ENCODE measurements around the gene FGF22. TPM values are rescaled to one million over a fixed set of nuclear protein-coding genes. Genes with fewer than 3 reads are reported as not detected.
"Not testable (repeated sequence)": the region's sequence is repeated elsewhere in the genome, so short reads cannot be mapped to it uniquely, and the experiment has no call there.

The FGF22 gene
- total and polyA plus RNA-seq, 2 donors, result 0.25 TPM; not detected in 1

- Histone ChIP-seq H3K4me3 (ENCODE audit: low read length in 2 of 2) (peak overlapping the region; percentile 66 to 95), H3K36me3 (ENCODE audit: control insufficient read depth in 2 of 2, insufficient read depth in 2 of 2, low read length in 1 of 2) (peaks cover 21 to 26% of the 10 kb centered on the region in 2 donors), H3K27ac (ENCODE audit: low read depth in 1 of 2, low read length in 1 of 2) (peak overlapping the region; percentile 82 to 89), H3K27me3 (ENCODE audit: control insufficient read depth in 2 of 2, insufficient read depth in 1 of 2, low read length in 1 of 2) (no peaks in the 10 kb centered on the region), H3K4me1 (ENCODE audit: control insufficient read depth in 2 of 2, insufficient read depth in 2 of 2, low read length in 2 of 2) (peaks cover 25 to 40% of the 10 kb centered on the region in 2 donors), H3K9me3 (ENCODE audit: control insufficient read depth in 2 of 2, insufficient read depth in 1 of 2, low read length in 1 of 2) (peaks cover 0 to 12% of the 10 kb centered on the region in 2 donors)
- WGBS, result 40% methylated on average over 20 of the region's 20 CpGs
- DNase-seq (ENCODE audit: low read depth in 6 of 9, low spot score in 9 of 9), result no peak
Measured at GRCh38 chr19:660793-661426, 21.2 kb downstream of the FGF22 start.

GRCh38 chr19:661427-662196 is 21.9 kb downstream of the FGF22 start:
- WGBS, result 4% methylated on average over 31 of the region's 31 CpGs
- Histone ChIP-seq H3K4me3 (ENCODE audit: low read length in 2 of 2) (peak overlapping the region; percentile 66 to 95), H3K36me3 (ENCODE audit: control insufficient read depth in 2 of 2, insufficient read depth in 2 of 2, low read length in 1 of 2) (peaks cover 21 to 26% of the 10 kb centered on the region in 2 donors), H3K9me3 (ENCODE audit: control insufficient read depth in 2 of 2, insufficient read depth in 1 of 2, low read length in 1 of 2) (peaks cover 0 to 12% of the 10 kb centered on the region in 2 donors), H3K4me1 (ENCODE audit: control insufficient read depth in 2 of 2, insufficient read depth in 2 of 2, low read length in 2 of 2) (peaks cover 25 to 40% of the 10 kb centered on the region in 2 donors), H3K27me3 (ENCODE audit: control insufficient read depth in 2 of 2, insufficient read depth in 1 of 2, low read length in 1 of 2) (no peaks in the 10 kb centered on the region), H3K27ac (ENCODE audit: low read depth in 1 of 2, low read length in 1 of 2) (peak overlapping the region; percentile 82 to 89)
- DNase-seq (ENCODE audit: low read depth in 6 of 9, low spot score in 9 of 9), result peak in 3 of 9 donors; percentile 39 to 72 (median 41)

- Histone ChIP-seq H3K27me3 (ENCODE audit: control insufficient read depth in 2 of 2, insufficient read depth in 1 of 2, low read length in 1 of 2) (no peaks in the 10 kb centered on the region), H3K9me3 (ENCODE audit: control insufficient read depth in 2 of 2, insufficient read depth in 1 of 2, low read length in 1 of 2) (peaks cover 0 to 18% of the 10 kb centered on the region in 2 donors), H3K4me3 (ENCODE audit: low read length in 2 of 2) (peak overlapping the region; percentile 66 to 95), H3K36me3 (ENCODE audit: control insufficient read depth in 2 of 2, insufficient read depth in 2 of 2, low read length in 1 of 2) (peaks cover 16 to 20% of the 10 kb centered on the region in 2 donors), H3K4me1 (ENCODE audit: control insufficient read depth in 2 of 2, insufficient read depth in 2 of 2, low read length in 2 of 2) (peaks cover 25 to 40% of the 10 kb centered on the region in 2 donors), H3K27ac (ENCODE audit: low read depth in 1 of 2, low read length in 1 of 2) (peak overlapping the region; percentile 82 to 89)
- WGBS, result under 1% methylated on average over 81 of the region's 81 CpGs
- DNase-seq (ENCODE audit: low read depth in 6 of 9, low spot score in 9 of 9), result peak in 5 of 9 donors; percentile 40 to 79 (median 54)
Measured at GRCh38 chr19:662207-662961, 22.7 kb downstream of the FGF22 start.

GRCh38 chr19:662962-663681 is 23.4 kb downstream of the FGF22 start, which contains the start of gene RNF126:
TSS of gene RNF126 (minus strand) at chr19:663214. CDS start at chr19:663121, 93 bp downstream.
- peak within 1 kb of the TSS; percentile 82 to 89 for H3K27ac ChIP-seq (ENCODE audit: low read depth in 1 of 2, low read length in 1 of 2)
- H3K4me3 ChIP-seq (ENCODE audit: low read length in 2 of 2), result peak within 1 kb of the TSS; percentile 66 to 95
- peak in 7 of 9 donors; percentile 71 to 92 (median 82) for DNase-seq (ENCODE audit: low read depth in 6 of 9, low spot score in 9 of 9)
- H3K4me1 ChIP-seq (ENCODE audit: control insufficient read depth in 2 of 2, insufficient read depth in 2 of 2, low read length in 2 of 2), result peaks cover 25 to 40% of the 10 kb centered on the region in 2 donors
- peaks cover 0 to 3% of the 10 kb centered on the region in 2 donors for H3K27me3 ChIP-seq (ENCODE audit: control insufficient read depth in 2 of 2, insufficient read depth in 1 of 2, low read length in 1 of 2)
- H3K9me3 ChIP-seq (ENCODE audit: control insufficient read depth in 2 of 2, insufficient read depth in 1 of 2, low read length in 1 of 2), result peaks cover 0 to 23% of the 10 kb centered on the region in 2 donors
- WGBS, result 1% methylated on average over 97 of the region's 97 CpGs
- H3K36me3 ChIP-seq (ENCODE audit: control insufficient read depth in 2 of 2, insufficient read depth in 2 of 2, low read length in 1 of 2), result peaks cover 9 to 12% of the 10 kb centered on the region in 2 donors

GRCh38 chr19:663682-664117 is 24.0 kb downstream of the FGF22 start:
- H3K4me3 ChIP-seq (ENCODE audit: low read length in 2 of 2), result peak overlapping the region; percentile 46 to 95
- peaks cover 0 to 3% of the 10 kb centered on the region in 2 donors for H3K27me3 ChIP-seq (ENCODE audit: control insufficient read depth in 2 of 2, insufficient read depth in 1 of 2, low read length in 1 of 2)
- H3K9me3 ChIP-seq (ENCODE audit: control insufficient read depth in 2 of 2, insufficient read depth in 1 of 2, low read length in 1 of 2), result peaks cover 0 to 27% of the 10 kb centered on the region in 2 donors
- H3K4me1 ChIP-seq (ENCODE audit: control insufficient read depth in 2 of 2, insufficient read depth in 2 of 2, low read length in 2 of 2), result peaks cover 25 to 40% of the 10 kb centered on the region in 2 donors
- peak overlapping the region; percentile 67 to 73 for H3K27ac ChIP-seq (ENCODE audit: low read depth in 1 of 2, low read length in 1 of 2)
- peaks cover 4 to 7% of the 10 kb centered on the region in 2 donors for H3K36me3 ChIP-seq (ENCODE audit: control insufficient read depth in 2 of 2, insufficient read depth in 2 of 2, low read length in 1 of 2)
- WGBS, result 73% methylated on average over 18 of the region's 18 CpGs
- no peak for DNase-seq (ENCODE audit: low read depth in 6 of 9, low spot score in 9 of 9)

- Histone ChIP-seq H3K4me1 (ENCODE audit: control insufficient read depth in 2 of 2, insufficient read depth in 2 of 2, low read length in 2 of 2) (peaks cover 24 to 34% of the 10 kb centered on the region in 2 donors), H3K27me3 (ENCODE audit: control insufficient read depth in 2 of 2, insufficient read depth in 1 of 2, low read length in 1 of 2) (peaks cover 0 to 9% of the 10 kb centered on the region in 2 donors), H3K27ac (ENCODE audit: low read depth in 1 of 2, low read length in 1 of 2) (no peak overlapping the region), H3K36me3 (ENCODE audit: control insufficient read depth in 2 of 2, insufficient read depth in 2 of 2, low read length in 1 of 2) (peaks cover 0 to 2% of the 10 kb centered on the region in 2 donors), H3K9me3 (ENCODE audit: control insufficient read depth in 2 of 2, insufficient read depth in 1 of 2, low read length in 1 of 2) (peaks cover 0 to 27% of the 10 kb centered on the region in 2 donors), H3K4me3 (ENCODE audit: low read length in 2 of 2) (no peak overlapping the region)
- DNase-seq (ENCODE audit: low read depth in 6 of 9, low spot score in 9 of 9), result peak in 6 of 9 donors; percentile 49 to 83 (median 70)
- WGBS, result 18% methylated on average over 24 of the region's 24 CpGs
Measured at GRCh38 chr19:664913-665443, 25.3 kb downstream of the FGF22 start.

- H3K27ac ChIP-seq (ENCODE audit: low read depth in 1 of 2, low read length in 1 of 2); H3K36me3 ChIP-seq (ENCODE audit: control insufficient read depth in 2 of 2, insufficient read depth in 2 of 2, low read length in 1 of 2); H3K4me3 ChIP-seq (ENCODE audit: low read length in 2 of 2); DNase-seq (ENCODE audit: low read depth in 6 of 9, low spot score in 9 of 9): not testable (repeated sequence)
- Histone ChIP-seq H3K4me1 (ENCODE audit: control insufficient read depth in 2 of 2, insufficient read depth in 2 of 2, low read length in 2 of 2) (peaks cover 8 to 14% of the 10 kb centered on the region in 2 donors), H3K9me3 (ENCODE audit: control insufficient read depth in 2 of 2, insufficient read depth in 1 of 2, low read length in 1 of 2) (peaks cover 0 to 27% of the 10 kb centered on the region in 2 donors), H3K27me3 (ENCODE audit: control insufficient read depth in 2 of 2, insufficient read depth in 1 of 2, low read length in 1 of 2) (peaks cover 0 to 19% of the 10 kb centered on the region in 2 donors)
- WGBS, result 93% methylated on average over 38 of the region's 38 CpGs
Measured at GRCh38 chr19:666985-667573, 27.4 kb downstream of the FGF22 start.

Measured in thymus (tissue), 11 donors.